Ishikawa (cell line): ENCODE measurements around the gene POLN.
A peak's percentile ranks its signal among the peaks of the same experiment; 100 is the strongest.

Source experiments
- CEBPB ChIP-seq: IDR thresholded peaks from 2 replicates; pipeline ENCODE4 v1.6.1; 2012
- CREB1 ChIP-seq: IDR thresholded peaks from 2 replicates; pipeline ENCODE4 v1.6.1; 2012; ENCODE audit warnings: low read depth
- EGR1 ChIP-seq: IDR thresholded peaks from 2 replicates; pipeline ENCODE4 v1.6.1; 2012
- EP300 ChIP-seq: IDR thresholded peaks from 2 replicates; pipeline ENCODE4 v1.6.1; 2012; ENCODE audit warnings: borderline replicate concordance
- FOXM1 ChIP-seq: IDR thresholded peaks from 2 replicates; pipeline ENCODE4 v1.6.1; 2012; ENCODE audit warnings: low read depth, borderline replicate concordance
- MAX ChIP-seq: IDR thresholded peaks from 2 replicates; pipeline ENCODE4 v1.6.1; 2012
- NFIC ChIP-seq: IDR thresholded peaks from 2 replicates; pipeline ENCODE4 v1.6.1; 2012
- RAD21 ChIP-seq: IDR thresholded peaks from 2 replicates; pipeline ENCODE4 v1.6.1; 2012; ENCODE audit warnings: low read depth
- REST ChIP-seq: IDR thresholded peaks from 2 replicates; pipeline ENCODE4 v1.6.1; 2012; ENCODE audit warnings: low read depth, mild to moderate bottlenecking
- TAF1 ChIP-seq: IDR thresholded peaks from 2 replicates; pipeline ENCODE4 v1.6.1; 2012; ENCODE audit warnings: low read depth, mild to moderate bottlenecking
- TCF12 ChIP-seq: IDR thresholded peaks from 2 replicates; pipeline ENCODE4 v1.6.1; 2012; ENCODE audit warnings: low read depth
- TEAD4 ChIP-seq: IDR thresholded peaks from 2 replicates; pipeline ENCODE4 v1.6.1; 2012
- USF1 ChIP-seq: IDR thresholded peaks from 2 replicates; pipeline ENCODE4 v1.6.1; 2012
- YY1 ChIP-seq: IDR thresholded peaks from 2 replicates; pipeline ENCODE4 v1.6.1; 2012; ENCODE audit warnings: low read depth
- ZBTB7A ChIP-seq: IDR thresholded peaks from 2 replicates; pipeline ENCODE4 v1.6.1; 2012; ENCODE audit warnings: low read depth

The POLN gene

GRCh38 chr4:2044542-2045517, 197.1 kb downstream of the POLN start:
- TF ChIP-seq TCF12 (no peak), FOXM1 (no peak), REST (no peak), TEAD4 (no peak), ZBTB7A (no peak), USF1 (no peak)

GRCh38 chr4:2044119-2044485, 197.8 kb downstream of the POLN start:
- no peak for TF ChIP-seq NFIC
- TF ChIP-seq YY1 = no peak
- TF ChIP-seq EP300 = no peak
- no peak for TF ChIP-seq USF1
- no peak for TF ChIP-seq REST
- no peak for TF ChIP-seq TCF12
- TF ChIP-seq TEAD4 = no peak
- TF ChIP-seq MAX = no peak
- no peak for TF ChIP-seq EGR1
- no peak for TF ChIP-seq CEBPB
- TF ChIP-seq TAF1 = no peak
- no peak for TF ChIP-seq FOXM1
- no peak for TF ChIP-seq RAD21
- TF ChIP-seq ZBTB7A = no peak
- no peak for TF ChIP-seq CREB1

GRCh38 chr4:2043396-2044118, 198.4 kb downstream of the POLN start:
- TF ChIP-seq TAF1 (no peak), ZBTB7A (peak; percentile 40; the same call in 1 of the 2 replicates), RAD21 (no peak), FOXM1 (no peak), USF1 (no peak), CREB1 (no peak), REST (no peak)

- TF ChIP-seq TEAD4 (no peak), ZBTB7A (peak; percentile 19; the same call in 1 of the 2 replicates), TCF12 (no peak)
These were observed 198.9 kb downstream of the POLN start for GRCh38 chr4:2042947-2043395.
